ENCODE measurements around the gene PIGL. TPM values are rescaled to one million over a fixed set of nuclear protein-coding genes. Genes with fewer than 3 reads are reported as not detected.
"Not testable (repeated sequence)": the region's sequence is repeated elsewhere in the genome, so short reads cannot be mapped to it uniquely, and the experiment has no call there.

Gene PIGL
- total RNA-seq, 1 donor from 2014 or later = 56.6 TPM

GRCh38 chr17:16222406-16222805, 5.4 kb downstream of the PIGL start:
- no peaks in the 10 kb centered on the region for H3K9me3 Mint-ChIP-seq
- no peak overlapping the region for H3K4me3 Mint-ChIP-seq
- H3K4me1 Mint-ChIP-seq = peaks cover 16% of the 10 kb centered on the region
- ATAC-seq (ENCODE audit: low read depth) = no peak
- H3K27me3 Mint-ChIP-seq = no peaks in the 10 kb centered on the region
- ChIA-PET CTCF (no interaction called here), POLR2A (interaction anchor here (1.4 kb wide), 1 partner anchor 11 kb away, joined by 4 read pairs; no protein-coding TSS in a partner anchor)
- H3K36me3 Mint-ChIP-seq (ENCODE audit: low read depth) = peaks cover 13% of the 10 kb centered on the region
- no peak for TF ChIP-seq CTCF (IDR thresholded peaks at IDR 0.05)
- intact Hi-C loops (cut with micrococcal nuclease) = no loop called here
- no peak overlapping the region for H3K27ac Mint-ChIP-seq
- DNase-seq = no peak

GRCh38 chr17:16229912-16230561, 13.0 kb downstream of the PIGL start:
- CTCF ChIA-PET; POLR2A ChIA-PET; H3K27me3 Mint-ChIP-seq; H3K4me3 Mint-ChIP-seq; H3K27ac Mint-ChIP-seq; H3K4me1 Mint-ChIP-seq; DNase-seq; ATAC-seq (ENCODE audit: low read depth); H3K9me3 Mint-ChIP-seq; intact Hi-C loops (cut with micrococcal nuclease): not testable (repeated sequence)
- H3K36me3 Mint-ChIP-seq (ENCODE audit: low read depth) = peaks cover 32% of the 10 kb centered on the region

- ATAC-seq (ENCODE audit: low read depth) (no peak), DNase-seq (no peak)
- H3K27me3 Mint-ChIP-seq = no peaks in the 10 kb centered on the region
- ChIA-PET CTCF (no interaction called here), POLR2A (no interaction called here)
- peaks cover 33% of the 10 kb centered on the region for H3K36me3 Mint-ChIP-seq (ENCODE audit: low read depth)
- TF ChIP-seq CTCF (IDR thresholded peaks at IDR 0.05) = no peak
- H3K9me3 Mint-ChIP-seq = no peaks in the 10 kb centered on the region
- no peak overlapping the region for H3K27ac Mint-ChIP-seq
- H3K4me3 Mint-ChIP-seq = no peak overlapping the region
- intact Hi-C loops (cut with micrococcal nuclease) = no loop called here
- H3K4me1 Mint-ChIP-seq = peaks cover 7% of the 10 kb centered on the region
These were observed 15.4 kb downstream of the PIGL start for GRCh38 chr17:16232391-16232790.

GRCh38 chr17:16239931-16240330, 22.9 kb downstream of the PIGL start:
- Mint-ChIP-seq H3K4me1 (peaks cover 4% of the 10 kb centered on the region), H3K36me3 (ENCODE audit: low read depth) (peaks cover 23% of the 10 kb centered on the region), H3K27ac (no peak overlapping the region), H3K9me3 (no peaks in the 10 kb centered on the region), H3K4me3 (no peak overlapping the region), H3K27me3 (no peaks in the 10 kb centered on the region)
- CTCF ChIA-PET = no interaction called here
- ATAC-seq (ENCODE audit: low read depth) (no peak), DNase-seq (no peak)
- intact Hi-C loops (cut with micrococcal nuclease) = no loop called here
- POLR2A ChIA-PET = no interaction called here
- TF ChIP-seq CTCF (IDR thresholded peaks at IDR 0.05) = no peak

- Mint-ChIP-seq H3K36me3 (ENCODE audit: low read depth) (peaks cover 14% of the 10 kb centered on the region), H3K4me3 (no peak overlapping the region), H3K27ac (no peak overlapping the region), H3K27me3 (no peaks in the 10 kb centered on the region), H3K4me1 (peaks cover 4% of the 10 kb centered on the region), H3K9me3 (no peaks in the 10 kb centered on the region)
- ChIA-PET POLR2A (interaction anchor here (0.7 kb wide), 1 partner anchor 8 kb away, joined by 12 read pairs; no protein-coding TSS in a partner anchor), CTCF (no interaction called here)
- intact Hi-C loops (cut with micrococcal nuclease) = no loop called here
- DNase-seq = no peak
- TF ChIP-seq CTCF (IDR thresholded peaks at IDR 0.05) = no peak
- ATAC-seq (ENCODE audit: low read depth) = no peak
These were observed 24.9 kb downstream of the PIGL start for GRCh38 chr17:16241906-16242399.

- CTCF ChIA-PET = no interaction called here
- Mint-ChIP-seq H3K4me3 (no peak overlapping the region), H3K4me1 (peaks cover 4% of the 10 kb centered on the region), H3K27ac (no peak overlapping the region), H3K27me3 (no peaks in the 10 kb centered on the region), H3K9me3 (no peaks in the 10 kb centered on the region), H3K36me3 (ENCODE audit: low read depth) (peaks cover 19% of the 10 kb centered on the region)
- no peak for DNase-seq
- no peak for TF ChIP-seq CTCF (IDR thresholded peaks at IDR 0.05)
- intact Hi-C loops (cut with micrococcal nuclease) = no loop called here
- ATAC-seq (ENCODE audit: low read depth) = no peak
- POLR2A ChIA-PET = no interaction called here
These were observed 26.4 kb downstream of the PIGL start for GRCh38 chr17:16243385-16243784.

Data from activated B cell treated with CpG ODN at 0.5 μM for 24 hours (primary cell).